WERI-Rb-1 (cell line): Measurements from ENCODE around the gene OLFML2A.

Source experiments
- DNase-seq: peaks from one replicate; pipeline ENCODE4 v3.0.0-alpha.2; 2020
- H3K27ac ChIP-seq: fragments of 250-450 bp; sonication (Bioruptor Pico); 2 replicates; pipeline ENCODE4 v1.5.1; 2020; ENCODE audit warnings: mild to moderate bottlenecking, moderate library complexity
- H3K27me3 ChIP-seq: fragments of 250-450 bp; sonication (Bioruptor Pico); 2 replicates; pipeline ENCODE4 v1.5.1; 2021; ENCODE audit warnings: mild to moderate bottlenecking, low read depth, moderate library complexity; ENCODE audit not compliant: insufficient read depth, severe bottlenecking
- H3K36me3 ChIP-seq: fragments of 250-450 bp; sonication (Bioruptor Pico); 2 replicates; pipeline ENCODE4 v1.5.1; 2020; ENCODE audit warnings: mild to moderate bottlenecking, moderate library complexity
- H3K4me3 ChIP-seq: 2 replicates; pipeline ENCODE4 v1.5.1; 2011; ENCODE audit warnings: low read depth, mild to moderate bottlenecking, control low read depth, low read length
- H3K9me3 ChIP-seq: fragments of 250-450 bp; sonication (Bioruptor Pico); 2 replicates; pipeline ENCODE4 v1.5.1; 2021; ENCODE audit warnings: mild to moderate bottlenecking, moderate library complexity; ENCODE audit not compliant: severe bottlenecking
- CTCF ChIP-seq: IDR thresholded peaks from 2 replicates; pipeline ENCODE4 v1.5.1; 2011; ENCODE audit warnings: low read depth, mild to moderate bottlenecking, control low read depth, inconsistent platforms, low read length

OLFML2A gene

DNA sequence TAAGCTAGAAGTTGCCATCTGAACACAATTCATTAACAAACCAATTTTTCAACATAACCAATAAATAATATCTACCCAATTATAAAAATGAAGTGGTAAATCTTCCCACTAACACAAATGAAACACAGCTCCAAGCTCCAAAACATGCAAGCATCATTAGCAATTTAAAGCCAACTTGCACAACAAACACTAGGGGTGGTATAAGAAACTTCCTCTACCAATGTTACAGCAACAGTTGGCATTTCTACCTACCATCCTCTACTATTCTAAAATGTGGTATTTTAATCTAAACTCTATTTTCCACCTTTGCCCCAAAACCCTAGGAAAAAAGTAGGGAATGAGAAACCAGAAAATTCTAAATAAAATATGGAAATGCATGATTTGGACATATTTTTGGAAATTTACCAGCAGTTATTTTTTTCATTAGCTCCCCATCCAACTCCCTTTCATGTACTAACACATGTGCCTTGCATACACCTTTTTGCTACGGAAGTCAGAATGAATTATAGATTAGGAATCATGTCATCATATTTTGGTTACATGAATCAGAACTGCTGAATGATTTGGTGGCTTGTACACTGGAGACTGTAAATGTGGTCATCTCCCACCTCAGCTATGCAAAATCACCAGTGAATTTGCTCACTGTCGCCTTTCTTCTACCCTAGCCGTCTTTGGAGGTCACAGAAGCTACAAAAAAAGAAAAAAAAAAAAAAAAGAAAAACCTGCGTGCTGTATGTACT, 9.9 kb upstream of the OLFML2A start:
- no peaks in the 10 kb centered on the region for H3K27me3 ChIP-seq
- DNase-seq: no peak
- H3K9me3 ChIP-seq: no peaks in the 10 kb centered on the region
- peak; percentile 33; the same call in 1 of the 2 replicates for TF ChIP-seq CTCF
- H3K36me3 ChIP-seq: peaks cover 2% of the 10 kb centered on the region; the same call in 1 of the 2 replicates
- H3K4me3 ChIP-seq: no peak overlapping the region
- peak overlapping the region; percentile 90 for H3K27ac ChIP-seq

GRCh38 chr9:124767821-124768220, 9.1 kb upstream of the OLFML2A start:
- no peaks in the 10 kb centered on the region for H3K9me3 ChIP-seq
- H3K27ac ChIP-seq: peak overlapping the region; percentile 90
- no peak for TF ChIP-seq CTCF
- H3K4me3 ChIP-seq: no peak overlapping the region; the same call in 1 of the 2 replicates
- no peaks in the 10 kb centered on the region for H3K27me3 ChIP-seq
- DNase-seq: no peak
- peaks cover 2% of the 10 kb centered on the region; the same call in 1 of the 2 replicates for H3K36me3 ChIP-seq

GRCh38 chr9:124768334-124768733, 8.6 kb upstream of the OLFML2A start:
- H3K4me3 ChIP-seq: peak overlapping the region; percentile 70
- H3K27me3 ChIP-seq: no peaks in the 10 kb centered on the region
- DNase-seq: no peak
- H3K36me3 ChIP-seq: peaks cover 2% of the 10 kb centered on the region; the same call in 1 of the 2 replicates
- peak overlapping the region; percentile 90 for H3K27ac ChIP-seq
- no peak for TF ChIP-seq CTCF
- H3K9me3 ChIP-seq: no peaks in the 10 kb centered on the region

DNA sequence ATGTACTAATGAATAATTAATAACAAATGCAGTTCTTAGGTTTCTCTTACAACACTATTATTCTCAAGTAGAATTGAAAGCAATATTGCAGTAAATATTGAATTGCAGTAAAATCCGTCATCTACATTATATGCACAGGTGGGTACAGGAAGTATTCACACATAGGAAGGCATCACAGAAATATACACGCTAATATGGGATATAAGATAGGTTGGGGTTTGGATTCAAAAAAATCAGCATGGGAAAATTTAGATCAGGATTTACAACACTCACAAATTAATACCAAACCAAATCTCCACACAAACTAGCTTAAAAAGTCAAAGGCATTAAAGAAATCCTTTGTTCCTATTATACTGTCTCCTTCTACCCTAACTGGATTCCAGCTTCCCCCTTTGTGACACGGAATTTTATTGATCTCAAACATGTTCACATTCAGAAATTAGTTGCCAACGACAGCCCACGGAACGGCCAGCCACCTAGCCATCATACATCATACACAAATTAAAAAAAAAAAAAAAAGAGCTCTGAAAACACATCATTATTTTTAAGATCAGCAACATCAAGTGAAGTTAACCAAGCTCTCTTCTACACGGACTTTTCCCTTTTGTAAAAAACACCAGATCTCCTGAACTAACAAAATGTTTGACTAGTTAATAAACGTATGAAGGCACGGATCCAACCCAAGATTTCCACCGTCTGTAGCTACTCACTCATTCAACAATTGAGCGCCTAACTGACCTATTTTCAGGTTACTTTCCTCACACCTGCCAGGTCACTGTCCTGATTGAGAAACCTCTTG, 8.0 kb upstream of the OLFML2A start:
- peak overlapping the region; percentile 70 for H3K4me3 ChIP-seq
- peak overlapping the region; percentile 90 for H3K27ac ChIP-seq
- H3K36me3 ChIP-seq: peaks cover 2% of the 10 kb centered on the region; the same call in 1 of the 2 replicates
- no peak for DNase-seq
- no peaks in the 10 kb centered on the region for H3K27me3 ChIP-seq
- no peaks in the 10 kb centered on the region for H3K9me3 ChIP-seq
- no peak for TF ChIP-seq CTCF

- Histone ChIP-seq H3K4me3 (peak overlapping the region; percentile 70), H3K27ac (peak overlapping the region; percentile 90)
Observed at GRCh38 chr9:124769549-124770358, 7.2 kb upstream of the OLFML2A start.

More at GRCh38 chr9:124769549-124770358, 7.2 kb upstream of the OLFML2A start:
- DNase-seq: peak; percentile 46
- peaks cover 2% of the 10 kb centered on the region; the same call in 1 of the 2 replicates for H3K36me3 ChIP-seq
- TF ChIP-seq CTCF: no peak
- H3K9me3 ChIP-seq: no peaks in the 10 kb centered on the region
- no peaks in the 10 kb centered on the region for H3K27me3 ChIP-seq
